ENCODE measurements around the gene HDAC4.
"Not testable (repeated sequence)": the region's sequence is repeated elsewhere in the genome, so short reads cannot be mapped to it uniquely, and the experiment has no call there.

The HDAC4 gene

GRCh38 chr2:239041062-239041461 is 359.8 kb downstream of the HDAC4 start:
- ChIA-PET CTCF (no interaction called here), POLR2A (no interaction called here)
- no peak for TF ChIP-seq FOXK2 (IDR thresholded peaks at IDR 0.05)
- no peak for TF ChIP-seq LEF1 (IDR thresholded peaks at IDR 0.05; ENCODE audit: borderline replicate concordance)
- TF ChIP-seq PKNOX1 (IDR thresholded peaks at IDR 0.05) = no peak
- no peak for TF ChIP-seq SUZ12 (IDR thresholded peaks at IDR 0.05)
- no peak for TF ChIP-seq FOXA1 (IDR thresholded peaks at IDR 0.05)
- TF ChIP-seq ELF4 (IDR thresholded peaks at IDR 0.05) = no peak
- TF ChIP-seq ARNT (IDR thresholded peaks at IDR 0.05) = no peak
- no peak for TF ChIP-seq HDGF (IDR thresholded peaks at IDR 0.05; ENCODE audit: borderline replicate concordance)
- TF ChIP-seq BHLHE40 (IDR thresholded peaks at IDR 0.05; ENCODE audit: borderline replicate concordance) = no peak
- TF ChIP-seq SP1 (IDR thresholded peaks at IDR 0.05) = no peak
- no peak for TF ChIP-seq NFRKB (IDR thresholded peaks at IDR 0.05)
- TF ChIP-seq L3MBTL2 (conservative IDR thresholded peaks at IDR 0.05) = no peak
- TF ChIP-seq ZNF384 (IDR thresholded peaks at IDR 0.05) = no peak
- TF ChIP-seq CTBP1 (IDR thresholded peaks at IDR 0.05; ENCODE audit: borderline replicate concordance) = no peak
- DNase-seq (ENCODE audit: extremely low spot score) = no peak

GRCh38 chr2:239040152-239040761 is 360.6 kb downstream of the HDAC4 start:
- TF ChIP-seq SUZ12 (IDR thresholded peaks at IDR 0.05) (no peak), FOXK2 (IDR thresholded peaks at IDR 0.05) (no peak), L3MBTL2 (conservative IDR thresholded peaks at IDR 0.05) (no peak), NFRKB (IDR thresholded peaks at IDR 0.05) (no peak), PKNOX1 (IDR thresholded peaks at IDR 0.05) (no peak), TARDBP (IDR thresholded peaks at IDR 0.05) (no peak), FOXA1 (IDR thresholded peaks at IDR 0.05) (no peak), ELF4 (IDR thresholded peaks at IDR 0.05) (no peak), BHLHE40 (IDR thresholded peaks at IDR 0.05; ENCODE audit: borderline replicate concordance) (no peak), CTBP1 (IDR thresholded peaks at IDR 0.05; ENCODE audit: borderline replicate concordance) (no peak), ARNT (IDR thresholded peaks at IDR 0.05) (no peak), LEF1 (IDR thresholded peaks at IDR 0.05; ENCODE audit: borderline replicate concordance) (no peak), ZNF384 (IDR thresholded peaks at IDR 0.05) (no peak)
- DNase-seq (ENCODE audit: extremely low spot score) = no peak
- ChIA-PET POLR2A (no interaction called here), CTCF (interaction anchor here (0.7 kb wide), 1 partner anchor 236 kb away, joined by 3 read pairs; no protein-coding TSS in a partner anchor)

GRCh38 chr2:239039479-239039861 is 361.4 kb downstream of the HDAC4 start:
- TF ChIP-seq NFRKB (IDR thresholded peaks at IDR 0.05) (no peak), CTBP1 (IDR thresholded peaks at IDR 0.05; ENCODE audit: borderline replicate concordance) (no peak), SUZ12 (IDR thresholded peaks at IDR 0.05) (no peak), BHLHE40 (IDR thresholded peaks at IDR 0.05; ENCODE audit: borderline replicate concordance) (no peak), FOXK2 (IDR thresholded peaks at IDR 0.05) (no peak), TARDBP (IDR thresholded peaks at IDR 0.05) (no peak), PKNOX1 (IDR thresholded peaks at IDR 0.05) (no peak), LEF1 (IDR thresholded peaks at IDR 0.05; ENCODE audit: borderline replicate concordance) (no peak)
- POLR2A ChIA-PET = no interaction called here
- no peak for DNase-seq (ENCODE audit: extremely low spot score)
- CTCF ChIA-PET = interaction anchor here (0.7 kb wide), 1 partner anchor 235 kb away, joined by 3 read pairs; no protein-coding TSS in a partner anchor

GRCh38 chr2:239038773-239039478 is 361.9 kb downstream of the HDAC4 start:
- DNase-seq (ENCODE audit: extremely low spot score) = no peak
- TF ChIP-seq NFRKB (IDR thresholded peaks at IDR 0.05) = no peak
- no peak for TF ChIP-seq SUZ12 (IDR thresholded peaks at IDR 0.05)
- TF ChIP-seq TARDBP (IDR thresholded peaks at IDR 0.05) = no peak
- TF ChIP-seq PKNOX1 (IDR thresholded peaks at IDR 0.05) = no peak
- TF ChIP-seq LEF1 (IDR thresholded peaks at IDR 0.05; ENCODE audit: borderline replicate concordance) = no peak
- no peak for TF ChIP-seq SP1 (IDR thresholded peaks at IDR 0.05)
- TF ChIP-seq ELF4 (IDR thresholded peaks at IDR 0.05) = no peak
- no peak for TF ChIP-seq CTBP1 (IDR thresholded peaks at IDR 0.05; ENCODE audit: borderline replicate concordance)
- no peak for TF ChIP-seq ZNF384 (IDR thresholded peaks at IDR 0.05)
- TF ChIP-seq FOXM1 (IDR thresholded peaks at IDR 0.05; ENCODE audit: borderline replicate concordance) = no peak
- ChIA-PET POLR2A (no interaction called here), CTCF (no interaction called here)

- DNase-seq (ENCODE audit: extremely low spot score); POLR2A ChIA-PET; CTCF ChIA-PET: not testable (repeated sequence)
These were observed 362.5 kb downstream of the HDAC4 start for GRCh38 chr2:239038284-239038683.

- no peak for TF ChIP-seq HDGF (IDR thresholded peaks at IDR 0.05; ENCODE audit: borderline replicate concordance)
- TF ChIP-seq ELF4 (IDR thresholded peaks at IDR 0.05) = no peak
- no peak for TF ChIP-seq PKNOX1 (IDR thresholded peaks at IDR 0.05)
- no peak for TF ChIP-seq FOXK2 (IDR thresholded peaks at IDR 0.05)
- TF ChIP-seq ARNT (IDR thresholded peaks at IDR 0.05) = no peak
- TF ChIP-seq CTBP1 (IDR thresholded peaks at IDR 0.05; ENCODE audit: borderline replicate concordance) = no peak
- no peak for TF ChIP-seq FOXM1 (IDR thresholded peaks at IDR 0.05; ENCODE audit: borderline replicate concordance)
- no peak for TF ChIP-seq L3MBTL2 (conservative IDR thresholded peaks at IDR 0.05)
- no peak for TF ChIP-seq BHLHE40 (IDR thresholded peaks at IDR 0.05; ENCODE audit: borderline replicate concordance)
- TF ChIP-seq ZNF384 (IDR thresholded peaks at IDR 0.05) = no peak
- CTCF ChIA-PET = no interaction called here
- POLR2A ChIA-PET = no interaction called here
- no peak for DNase-seq (ENCODE audit: extremely low spot score)
These were observed 363.3 kb downstream of the HDAC4 start for GRCh38 chr2:239037559-239037910.

Data from HEK293T (cell line).